Calu3 (cell line): Measurements from ENCODE around the gene NSUN6. TPM values are rescaled to one million over a fixed set of nuclear protein-coding genes. Genes with fewer than 3 reads are reported as not detected.

Experiments used
- BruUV-seq: library from RNA; stranded (reverse); fragments of 400-500 nt; replicated peaks from 2 replicates; lab custom pipeline; 2021; lab: Mats Ljungman, UMichigan
- CTCF ChIA-PET: fragments of 300-600 bp; sonication (Branson Sonifier 250); formaldehyde crosslinking; loops from one replicate; lab custom pipeline; 2022; ENCODE audit warnings: antibody characterized with exemption; lab: Charles Lee
- DNase-seq: peaks from one replicate; pipeline ENCODE4 v3.0.0; 2022
- H3K27ac Mint-ChIP-seq: one replicate; pipeline ENCODE4 v1.8.0; 2022; ENCODE audit warnings: mixed read lengths; ENCODE audit not compliant: unreplicated experiment
- H3K27me3 Mint-ChIP-seq: one replicate; pipeline ENCODE4 v1.8.0; 2022; ENCODE audit warnings: mixed read lengths; ENCODE audit not compliant: unreplicated experiment
- H3K36me3 Mint-ChIP-seq: one replicate; pipeline ENCODE4 v1.8.0; 2022; ENCODE audit warnings: mild to moderate bottlenecking, moderate library complexity, mixed read lengths; ENCODE audit not compliant: insufficient read depth, unreplicated experiment
- H3K4me1 Mint-ChIP-seq: one replicate; pipeline ENCODE4 v1.8.0; 2022; ENCODE audit warnings: mild to moderate bottlenecking, low read depth, mixed read lengths; ENCODE audit not compliant: unreplicated experiment
- H3K4me3 Mint-ChIP-seq: one replicate; pipeline ENCODE4 v1.8.0; 2022; ENCODE audit warnings: mild to moderate bottlenecking, low read depth, moderate library complexity, mixed read lengths; ENCODE audit not compliant: unreplicated experiment
- H3K9me3 Mint-ChIP-seq: one replicate; pipeline ENCODE4 v1.8.0; 2022; ENCODE audit warnings: low read depth, mixed read lengths; ENCODE audit not compliant: unreplicated experiment
- CTCF ChIP-seq: fragments of 200-600 bp; IDR thresholded peaks from one replicate; pipeline ENCODE4 v1.8.0; 2022; ENCODE audit warnings: antibody characterized with exemption; ENCODE audit not compliant: unreplicated experiment
- intact Hi-C: fragments of 100-400 bp; cut with micrococcal nuclease; formaldehyde crosslinking; loops from one replicate; pipeline ENCODE4 v1.10.0; 2022; ENCODE audit not compliant: unreplicated experiment
- total RNA-seq: library from RNA; stranded (reverse); gene quantifications from 2 replicates; pipeline ENCODE4 v1.2.3, GENCODE V29; 2022

Gene NSUN6
- total RNA-seq, 1 experiment from 2014 or later = 10.5 TPM

- DNase-seq = no peak
- TF ChIP-seq CTCF = no peak
- Mint-ChIP-seq H3K4me3 (no peak overlapping the region), H3K27me3 (no peaks in the 10 kb centered on the region), H3K36me3 (peaks cover 5% of the 10 kb centered on the region), H3K27ac (no peak overlapping the region), H3K9me3 (peaks cover 2% of the 10 kb centered on the region), H3K4me1 (no peaks in the 10 kb centered on the region)
- CTCF ChIA-PET = no interaction called here
- BruUV-seq = no TSS peak
- intact Hi-C loops = no loop called here
These were observed 67.7 kb downstream of the NSUN6 start for GRCh38 chr10:18583575-18584270.

GRCh38 chr10:18582803-18583202 is 68.6 kb downstream of the NSUN6 start:
- Mint-ChIP-seq H3K4me3 (no peak overlapping the region), H3K27me3 (no peaks in the 10 kb centered on the region), H3K36me3 (peaks cover 5% of the 10 kb centered on the region), H3K9me3 (peaks cover 5% of the 10 kb centered on the region), H3K4me1 (no peaks in the 10 kb centered on the region), H3K27ac (no peak overlapping the region)
- intact Hi-C loops = no loop called here
- no TSS peak for BruUV-seq
- DNase-seq = no peak
- CTCF ChIA-PET = no interaction called here
- no peak for TF ChIP-seq CTCF

GRCh38 chr10:18577823-18578685 is 73.3 kb downstream of the NSUN6 start:
- H3K4me3 Mint-ChIP-seq = no peak overlapping the region

GRCh38 chr10:18576586-18576985 is 74.8 kb downstream of the NSUN6 start:
- Mint-ChIP-seq H3K4me1 (no peaks in the 10 kb centered on the region), H3K36me3 (peaks cover under 1% of the 10 kb centered on the region), H3K27me3 (no peaks in the 10 kb centered on the region), H3K27ac (no peak overlapping the region), H3K9me3 (peaks cover 7% of the 10 kb centered on the region), H3K4me3 (no peak overlapping the region)
- CTCF ChIA-PET = no interaction called here
- intact Hi-C loops = no loop called here
- no TSS peak for BruUV-seq
- no peak for DNase-seq
- TF ChIP-seq CTCF = no peak

More at GRCh38 chr10:18577823-18578685, 73.3 kb downstream of the NSUN6 start:
- no peak for TF ChIP-seq CTCF
- Mint-ChIP-seq H3K4me1 (no peaks in the 10 kb centered on the region), H3K9me3 (peaks cover 7% of the 10 kb centered on the region), H3K27me3 (no peaks in the 10 kb centered on the region), H3K36me3 (peaks cover 5% of the 10 kb centered on the region), H3K27ac (no peak overlapping the region)
- CTCF ChIA-PET = interaction anchor here (0.7 kb wide), 1 partner anchor 224 kb away, joined by 3 read pairs; no protein-coding TSS in a partner anchor
- DNase-seq = no peak
- intact Hi-C loops = no loop called here
- BruUV-seq = no TSS peak
